NCI-H2171 (cell line): Measurements from ENCODE around the gene TALDO1.

Source experiments
- DNase-seq: peaks from one replicate; lab custom pipeline; 2025; lab: John Stamatoyannopoulos, UW

Gene TALDO1

DNA sequence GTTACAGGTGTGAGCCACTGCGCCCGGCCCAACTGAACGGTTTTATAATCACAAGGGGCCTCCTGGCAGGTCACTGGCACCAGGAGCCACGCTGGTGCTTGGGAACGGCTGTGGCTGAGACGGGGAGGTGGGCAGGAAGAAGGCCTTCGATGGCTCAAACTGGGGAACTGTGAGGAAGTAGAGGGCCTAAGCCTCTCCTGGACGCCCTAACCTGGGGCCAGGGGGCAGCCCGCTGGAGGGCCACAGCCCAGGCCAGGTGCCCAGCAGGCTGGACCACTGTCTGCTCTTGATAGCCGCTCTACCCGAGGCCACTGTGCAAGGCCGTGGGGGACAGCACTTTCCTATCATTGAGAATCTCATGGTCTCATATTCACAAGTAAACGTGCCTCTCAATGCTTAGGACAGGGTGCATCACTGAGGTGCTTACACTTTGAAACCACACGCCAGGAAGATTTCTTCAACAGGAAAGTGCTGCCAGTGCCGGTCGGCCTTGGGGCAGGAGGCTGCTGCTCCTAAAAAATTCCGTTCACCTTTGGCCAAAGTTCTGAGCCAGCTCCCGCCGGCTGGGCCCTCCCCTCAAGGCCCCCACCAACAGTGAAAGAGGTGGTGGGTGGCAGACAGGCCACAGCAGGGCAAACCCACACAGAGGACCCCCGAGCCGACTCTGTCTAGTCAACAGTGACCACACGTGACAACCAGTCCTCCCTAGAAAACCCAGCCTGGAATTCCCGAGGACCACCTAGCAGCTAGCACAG lies 22.8 kb downstream of the TALDO1 start:
- DNase-seq: no peak

DNA sequence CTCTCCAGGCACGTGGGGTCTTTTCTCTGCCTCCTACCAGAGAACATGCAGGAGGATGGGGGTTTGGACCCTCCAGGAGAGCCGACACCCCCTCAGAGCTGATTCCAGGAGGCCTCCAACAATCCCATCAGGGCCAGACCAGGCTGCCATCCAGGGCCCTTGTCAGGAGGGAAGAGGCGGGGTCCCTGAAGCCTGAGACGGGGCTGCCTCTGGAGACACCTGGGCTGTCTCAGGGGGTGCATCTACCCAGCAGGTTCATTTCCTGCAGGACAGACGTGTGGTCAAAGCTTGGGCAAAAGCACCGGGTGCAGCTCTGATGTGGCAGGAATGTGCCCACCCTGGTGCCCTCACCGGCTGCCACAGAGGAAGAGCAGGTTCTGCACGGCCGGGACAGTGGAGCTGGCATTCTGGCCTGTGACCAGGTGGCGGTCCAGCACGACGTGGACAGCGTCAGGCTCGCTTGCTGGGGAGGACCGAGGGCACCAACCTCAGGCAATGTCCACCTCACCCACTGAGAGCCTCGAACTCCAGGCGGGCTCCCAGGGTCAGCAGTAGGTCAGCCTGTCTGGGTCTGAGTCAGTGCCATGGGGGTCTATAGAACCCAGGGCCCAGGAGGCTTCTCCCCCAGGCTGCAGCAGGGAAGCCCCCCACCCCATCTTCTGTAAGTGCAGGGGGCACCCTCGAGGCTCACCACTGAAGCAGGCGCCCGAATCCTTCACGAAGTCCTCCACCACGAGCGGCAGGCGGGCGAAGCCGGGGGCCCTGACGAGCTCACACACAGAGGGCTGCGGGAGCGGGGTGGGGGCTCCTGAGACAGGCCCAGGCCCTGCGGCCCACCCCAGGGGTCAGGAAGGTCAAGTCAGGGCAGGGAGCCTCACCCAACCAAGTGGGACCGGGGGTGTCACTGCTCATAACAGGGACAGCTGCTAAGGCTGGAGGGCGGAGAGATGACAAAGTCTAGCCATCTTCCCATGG lies 23.7 kb downstream of the TALDO1 start:
- DNase-seq: no peak

DNA sequence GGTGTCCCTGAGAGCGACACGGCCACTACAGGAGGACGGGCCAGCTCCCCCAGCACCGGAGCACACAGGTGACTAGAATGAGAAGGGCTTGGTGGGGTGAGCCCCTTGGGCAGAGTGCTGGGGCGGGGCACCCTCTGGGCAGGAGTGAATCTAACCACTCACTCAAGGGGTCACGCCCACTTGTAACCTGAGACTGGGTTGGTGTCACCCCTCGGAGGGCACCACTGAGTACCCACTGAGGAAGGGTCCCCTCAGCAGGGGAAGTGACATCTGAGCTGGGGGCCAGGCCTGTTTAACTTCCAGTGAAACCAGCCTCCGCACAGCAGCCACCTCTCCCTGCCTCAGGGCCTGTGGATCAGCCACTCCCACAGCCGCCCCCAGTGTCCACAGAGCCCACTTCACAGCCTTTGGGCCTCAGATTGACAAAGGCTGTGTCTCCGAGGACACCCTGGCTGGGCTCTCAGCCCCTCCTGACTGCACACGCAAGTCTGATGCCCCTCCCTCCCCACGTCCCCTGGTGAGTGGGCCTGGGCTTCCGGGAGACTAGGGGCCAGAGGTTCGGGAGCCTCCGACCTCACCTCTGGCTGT lies 24.4 kb downstream of the TALDO1 start:
- DNase-seq: no peak

DNA sequence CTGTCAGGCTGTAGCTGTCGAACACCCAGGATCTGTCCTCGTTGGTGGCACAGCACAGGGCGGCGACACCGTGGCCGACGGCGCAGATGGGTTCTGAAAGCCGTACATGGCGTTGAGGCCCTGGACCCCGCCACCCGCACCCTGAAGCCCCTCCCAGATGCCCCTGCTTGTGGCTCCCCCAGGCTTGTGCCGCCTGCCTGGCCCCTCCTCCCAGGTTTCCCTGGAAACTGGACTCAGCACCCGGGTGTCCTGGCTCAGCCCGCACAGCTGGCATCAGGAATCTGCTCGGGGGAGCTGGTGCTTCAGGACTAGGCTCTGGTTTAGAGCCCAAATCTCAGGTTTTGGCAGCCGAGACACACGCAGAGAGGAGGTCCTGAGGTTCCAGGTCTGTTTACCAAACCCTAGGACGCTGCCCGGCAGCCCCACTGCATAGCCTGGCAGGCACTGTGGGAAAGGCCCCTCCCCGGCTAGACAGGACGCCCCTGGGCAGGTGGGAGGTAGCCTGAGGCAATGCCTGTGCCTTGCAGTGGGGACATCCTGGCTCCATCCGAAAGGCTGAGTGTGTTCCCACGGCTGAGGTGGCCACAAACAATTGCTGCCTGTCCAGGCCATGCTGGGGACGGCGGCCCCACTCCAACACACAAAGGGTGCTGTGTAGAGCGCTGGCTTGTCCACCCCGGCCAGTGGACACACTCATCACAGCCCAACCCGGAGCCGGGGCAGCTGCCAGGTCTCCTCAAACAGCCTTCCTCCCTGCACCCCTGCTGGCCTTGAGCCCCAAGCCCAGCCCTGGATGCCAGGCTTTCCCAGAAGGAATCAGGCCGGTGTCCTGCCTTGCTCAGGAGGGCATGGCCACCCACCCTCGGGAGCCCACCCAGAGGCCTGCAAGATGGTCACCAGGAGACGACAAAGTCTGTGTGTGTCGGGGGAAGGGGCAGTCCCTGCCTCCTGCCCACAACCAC lies 25.4 kb downstream of the TALDO1 start:
- DNase-seq: no peak

GRCh38 chr11:773425-773824 lies 26.2 kb downstream of the TALDO1 start:
- DNase-seq: no peak

- DNase-seq: no peak
These were observed 26.6 kb downstream of the TALDO1 start for GRCh38 chr11:773830-774229.

DNA sequence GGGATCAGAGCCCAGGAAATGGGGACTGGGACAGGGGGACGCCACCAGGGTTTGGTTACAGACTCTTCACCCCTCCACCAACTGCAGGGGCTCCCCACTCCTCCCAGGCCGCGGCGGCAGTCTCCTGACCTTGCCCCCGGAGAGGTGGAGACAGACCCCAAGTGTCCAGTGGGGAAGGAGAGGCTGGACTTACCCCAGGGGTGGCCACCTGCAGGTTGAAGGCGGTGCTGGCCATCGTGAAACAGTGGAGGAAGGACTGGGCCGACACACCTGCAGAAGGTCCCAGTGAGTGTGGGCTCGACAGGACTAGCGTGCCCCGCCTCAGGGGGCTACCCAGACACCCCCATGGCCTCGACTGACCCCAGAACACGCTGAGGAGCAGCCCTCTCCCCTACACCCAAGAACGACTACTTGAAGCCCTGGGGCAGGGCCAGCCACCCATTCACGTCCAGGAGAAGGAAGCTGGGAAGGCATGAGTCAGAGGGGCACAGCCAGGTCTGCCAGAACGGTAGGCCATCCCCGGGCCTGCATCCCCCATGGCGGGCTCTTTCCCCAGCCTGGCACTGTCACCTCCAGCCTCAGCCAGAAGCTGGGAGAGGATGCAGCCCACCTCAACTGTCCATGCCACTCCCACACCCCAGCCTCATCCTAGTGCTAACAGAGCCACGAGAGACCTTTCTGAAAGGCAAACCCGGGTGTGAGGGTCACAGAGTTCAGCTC lies 27.8 kb downstream of the TALDO1 start:
- DNase-seq: no peak

DNA sequence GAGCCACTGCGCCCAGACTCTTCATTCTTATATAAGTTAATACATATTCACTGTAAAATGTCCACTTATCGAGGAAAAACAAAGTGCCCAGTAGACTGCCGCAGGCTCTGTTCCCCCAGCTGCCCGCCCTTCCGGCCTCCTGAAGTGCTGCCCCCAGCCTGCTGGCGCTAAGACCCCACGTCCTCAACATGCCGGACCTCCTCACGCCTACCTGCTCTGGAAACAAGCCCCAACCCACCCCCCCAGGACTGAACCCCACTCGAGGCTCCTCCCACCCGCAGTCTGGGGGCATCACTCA lies 28.9 kb downstream of the TALDO1 start:
- no peak for DNase-seq

- DNase-seq: no peak
These were observed 29.5 kb downstream of the TALDO1 start for GRCh38 chr11:776561-777287.

DNA sequence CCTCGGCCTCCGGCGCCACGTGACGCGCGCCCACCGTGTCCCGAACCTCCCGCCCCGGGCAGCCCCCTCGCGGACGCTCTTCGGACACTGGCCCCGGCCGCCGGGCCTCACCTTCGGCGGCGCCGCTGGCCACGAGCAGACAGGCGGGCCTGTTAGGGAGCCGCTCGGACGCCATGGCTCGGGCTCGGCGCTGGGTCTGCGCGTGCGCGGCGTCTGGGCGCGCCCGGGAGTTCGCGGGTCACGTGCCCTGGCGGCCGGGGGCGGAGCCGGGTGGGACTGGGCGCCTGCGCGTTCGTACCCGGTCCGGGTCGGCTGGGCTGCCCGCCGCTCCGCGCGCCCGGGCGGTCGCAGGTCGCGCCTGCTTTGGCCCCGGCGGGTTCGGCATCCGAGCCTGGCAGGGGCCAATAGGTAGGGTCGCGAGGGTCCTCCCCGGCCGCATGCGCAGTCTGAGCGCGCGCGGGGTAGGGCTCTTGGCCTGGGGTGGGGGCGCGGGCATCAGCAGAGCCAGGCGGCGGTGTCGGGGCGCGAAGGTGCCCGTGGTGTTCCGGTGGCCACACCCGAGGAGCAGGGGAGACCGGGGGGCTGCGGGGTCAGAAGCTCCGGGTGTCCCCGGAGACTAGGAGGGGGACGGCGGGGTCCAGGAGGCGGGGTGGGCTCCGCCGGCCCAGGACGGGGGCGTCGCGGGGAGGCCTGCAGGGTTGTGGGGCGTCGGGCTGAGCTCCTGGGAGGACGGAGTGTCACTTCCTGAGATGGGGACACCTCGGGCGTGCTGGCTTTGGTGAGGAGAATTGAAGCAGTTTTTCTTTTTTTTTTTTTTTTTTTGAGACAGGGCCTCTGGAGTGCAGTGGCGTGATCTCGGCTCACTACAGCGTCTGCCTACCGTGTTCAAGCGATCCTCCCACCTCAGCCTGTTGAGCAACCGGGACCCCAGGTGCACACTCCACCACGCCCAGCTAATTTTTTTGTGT lies 30.3 kb downstream of the TALDO1 start, which contains the start of gene GATD1:
GATD1 (minus strand) TSS at position 200 of the 968 bp plus-strand sequence; CDS start at position 175, 25 bp downstream.
- DNase-seq: peak; percentile 45

GRCh38 chr11:778976-779954 lies 32.0 kb downstream of the TALDO1 start:
- no peak for DNase-seq

- no peak for DNase-seq
These were observed 32.8 kb downstream of the TALDO1 start for GRCh38 chr11:779955-780532.

DNA sequence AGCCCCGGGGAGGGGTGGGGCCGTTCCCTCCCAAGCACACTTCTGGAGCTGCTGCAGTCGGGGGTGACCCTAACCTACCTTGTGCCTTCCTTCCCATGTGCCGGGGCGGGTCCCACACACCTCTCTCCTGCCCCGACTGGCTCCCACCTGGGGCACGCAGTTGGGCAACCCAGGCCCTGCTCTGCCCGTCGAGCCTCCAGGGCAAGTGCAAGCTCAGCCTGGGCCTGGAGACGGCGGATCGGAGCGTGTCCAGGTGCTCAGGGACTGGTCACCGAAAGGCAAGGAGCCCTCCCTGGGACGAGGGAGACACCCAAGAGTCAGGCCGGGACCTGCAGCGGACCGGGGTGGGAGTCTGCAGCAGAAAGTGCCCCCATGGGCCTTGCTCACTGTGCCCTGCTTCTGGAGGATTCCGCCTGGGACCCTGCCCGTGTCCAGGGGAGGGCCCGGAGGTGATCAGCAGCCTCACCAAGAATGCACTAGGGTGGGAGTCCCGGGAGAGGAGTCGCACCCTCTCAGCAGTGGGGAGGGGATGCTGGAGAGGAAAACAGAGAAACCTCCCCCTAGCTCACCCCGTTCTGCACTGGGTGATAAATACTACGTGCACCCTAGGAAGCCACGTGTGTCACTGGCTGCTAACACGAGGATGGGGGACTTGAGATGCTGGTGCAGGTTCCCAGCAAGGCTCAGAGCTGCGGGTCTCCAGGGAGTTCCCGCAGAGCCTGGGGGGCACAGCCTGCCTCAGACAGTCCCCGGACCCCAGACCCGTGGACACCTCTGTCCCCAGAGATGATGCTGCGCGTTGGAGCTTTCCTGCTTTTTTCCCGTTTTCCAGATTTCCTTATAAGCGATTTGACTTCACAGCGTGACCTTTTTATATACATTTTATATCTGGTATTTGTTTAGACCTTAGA lies 35.3 kb downstream of the TALDO1 start:
- no peak for DNase-seq

DNA sequence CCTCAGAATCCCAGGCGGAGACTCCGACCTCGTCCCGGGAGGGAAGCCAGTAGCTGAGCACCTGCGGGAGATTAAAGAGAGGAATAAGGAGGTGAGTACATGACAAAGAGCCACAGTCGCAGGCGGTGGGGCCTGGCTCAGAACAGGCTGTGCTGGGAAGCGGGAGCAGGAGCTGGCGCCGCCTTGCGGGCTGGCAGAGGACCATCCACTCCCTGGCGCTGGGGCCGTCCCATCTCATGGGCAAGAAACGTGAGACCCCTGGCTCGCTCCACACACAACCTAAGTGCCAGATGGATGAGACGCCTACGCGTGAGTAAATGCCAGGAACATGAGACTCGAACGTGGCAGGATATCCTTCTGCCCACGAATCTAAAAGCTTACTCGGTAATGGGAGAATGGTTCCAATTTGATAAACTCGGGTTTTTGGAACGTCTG lies 36.3 kb downstream of the TALDO1 start:
- DNase-seq: peak; percentile 80

- DNase-seq: no peak
These were observed 39.2 kb downstream of the TALDO1 start for GRCh38 chr11:786235-787083.
